ENCODE measurements around the gene GREB1L.

Gene GREB1L

DNA sequence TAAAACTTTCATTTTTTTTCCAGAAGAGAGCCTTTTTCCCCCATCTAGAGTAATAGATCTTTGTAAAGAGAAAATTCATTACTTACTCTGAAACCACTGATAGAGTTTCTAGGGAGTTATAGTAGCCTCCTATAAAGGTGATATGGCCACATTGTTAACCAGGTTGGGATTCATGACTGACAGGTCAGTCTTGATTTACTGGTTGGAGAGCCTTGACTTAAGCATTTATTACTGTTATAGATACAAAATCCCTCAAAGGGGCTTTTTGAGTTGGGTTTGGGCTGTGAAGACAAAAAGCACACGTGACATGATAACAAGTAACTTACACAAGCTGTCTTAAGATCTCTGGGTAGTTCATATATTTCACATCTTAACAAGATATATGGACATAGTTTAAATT lies 141.0 kb downstream of the GREB1L start:
- Mint-ChIP-seq H3K27ac (no peak overlapping the region), H3K9me3 (no peaks in the 10 kb centered on the region), H3K27me3 (no peaks in the 10 kb centered on the region), H3K4me1 (ENCODE audit: low read depth) (no peaks in the 10 kb centered on the region), H3K4me3 (no peak overlapping the region), H3K36me3 (ENCODE audit: low read depth) (no peaks in the 10 kb centered on the region)
- intact Hi-C loops (cut with micrococcal nuclease) = loop anchor here (10.0 kb wide), 1 partner anchor 58 kb away; no protein-coding TSS in a partner anchor

GRCh38 chr18:21386523-21387240 lies 144.7 kb downstream of the GREB1L start:
- Mint-ChIP-seq H3K9me3 (no peaks in the 10 kb centered on the region), H3K27ac (no peak overlapping the region), H3K4me1 (ENCODE audit: low read depth) (no peaks in the 10 kb centered on the region), H3K36me3 (ENCODE audit: low read depth) (no peaks in the 10 kb centered on the region), H3K27me3 (no peaks in the 10 kb centered on the region), H3K4me3 (no peak overlapping the region)
- intact Hi-C loops (cut with micrococcal nuclease) = loop anchor here (10.0 kb wide), 1 partner anchor 62 kb away; no protein-coding TSS in a partner anchor

- Mint-ChIP-seq H3K4me1 (ENCODE audit: low read depth) (no peaks in the 10 kb centered on the region), H3K27ac (no peak overlapping the region), H3K27me3 (no peaks in the 10 kb centered on the region), H3K4me3 (no peak overlapping the region), H3K9me3 (no peaks in the 10 kb centered on the region), H3K36me3 (ENCODE audit: low read depth) (no peaks in the 10 kb centered on the region)
- intact Hi-C loops (cut with micrococcal nuclease) = loop anchor here (10.0 kb wide), 1 partner anchor 63 kb away; no protein-coding TSS in a partner anchor
Measured at GRCh38 chr18:21387886-21388285, 145.9 kb downstream of the GREB1L start.

DNA sequence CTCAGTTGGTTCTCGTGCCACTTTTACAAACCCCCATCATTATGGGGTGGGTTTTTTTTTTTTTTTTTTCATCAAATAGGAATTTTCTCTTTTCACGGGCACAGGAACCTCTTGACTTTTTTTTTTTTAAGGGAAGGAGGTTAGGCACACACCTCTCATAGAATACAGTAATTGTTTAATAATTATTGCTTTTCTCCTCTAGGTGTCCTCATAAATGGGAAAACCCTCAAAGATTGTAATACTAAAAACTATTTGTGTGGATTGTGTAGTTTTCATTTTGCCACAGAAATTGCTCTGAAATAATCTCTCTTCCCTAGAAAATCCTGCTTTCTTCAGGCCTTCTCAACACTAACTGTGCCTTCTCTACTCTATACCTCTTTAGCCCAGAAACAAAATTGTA lies 147.3 kb downstream of the GREB1L start:
- intact Hi-C loops (cut with micrococcal nuclease) = loop anchor here (10.0 kb wide), 1 partner anchor 64 kb away; no protein-coding TSS in a partner anchor
- H3K9me3 Mint-ChIP-seq = no peaks in the 10 kb centered on the region
- no peak overlapping the region for H3K4me3 Mint-ChIP-seq
- H3K27ac Mint-ChIP-seq = no peak overlapping the region
- H3K27me3 Mint-ChIP-seq = no peaks in the 10 kb centered on the region
- no peaks in the 10 kb centered on the region for H3K4me1 Mint-ChIP-seq (ENCODE audit: low read depth)
- no peaks in the 10 kb centered on the region for H3K36me3 Mint-ChIP-seq (ENCODE audit: low read depth)

DNA sequence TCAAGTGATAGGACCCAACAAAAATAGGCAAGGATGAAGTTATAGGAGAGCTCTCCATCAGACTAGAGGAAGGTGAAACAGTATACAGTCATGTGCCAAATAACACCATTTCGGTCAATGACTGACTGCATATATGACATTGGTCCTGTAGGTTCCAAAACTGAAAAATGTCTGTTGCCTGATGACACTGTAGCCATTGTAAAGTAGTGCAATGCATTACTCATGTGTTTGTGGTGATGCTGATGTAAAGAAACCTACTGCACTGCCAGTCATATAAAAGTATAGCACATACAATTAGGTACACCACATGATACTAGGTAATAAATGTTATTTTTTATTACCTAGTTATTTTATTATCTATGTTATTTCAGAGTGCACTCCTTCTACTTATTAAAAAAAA lies 147.9 kb downstream of the GREB1L start:
- Mint-ChIP-seq H3K36me3 (ENCODE audit: low read depth) (no peaks in the 10 kb centered on the region), H3K27ac (no peak overlapping the region), H3K4me3 (no peak overlapping the region), H3K27me3 (no peaks in the 10 kb centered on the region), H3K9me3 (no peaks in the 10 kb centered on the region), H3K4me1 (ENCODE audit: low read depth) (no peaks in the 10 kb centered on the region)
- intact Hi-C loops (cut with micrococcal nuclease) = loop anchor here (10.0 kb wide), 1 partner anchor 65 kb away; no protein-coding TSS in a partner anchor

DNA sequence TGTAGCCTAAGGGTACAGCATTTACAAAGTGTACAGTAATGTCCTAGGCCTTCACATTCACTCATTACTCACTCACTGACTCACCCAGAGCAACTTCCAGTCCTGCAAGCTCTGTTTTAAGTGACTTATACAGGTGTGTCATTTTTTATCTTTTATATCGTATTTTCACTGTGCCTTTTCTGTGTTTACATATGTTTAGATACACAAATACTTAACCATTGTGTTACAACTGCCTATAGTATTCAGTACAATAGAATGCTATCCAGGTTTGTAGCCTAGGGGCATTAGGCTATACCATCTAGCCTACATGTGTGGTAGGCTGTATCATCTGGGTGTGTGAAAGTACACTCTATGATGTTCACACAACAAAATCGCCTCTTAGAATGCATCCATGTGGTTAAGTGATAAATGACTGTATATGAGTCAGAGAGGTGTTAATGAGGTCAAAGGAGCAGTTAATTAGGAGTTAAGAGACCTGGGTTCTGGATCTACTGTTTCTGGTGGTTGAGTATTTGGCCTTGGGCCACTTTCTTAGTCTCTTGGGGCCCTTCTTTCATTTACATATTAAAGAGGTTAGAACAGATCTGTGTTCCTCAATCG lies 149.1 kb downstream of the GREB1L start:
- H3K9me3 Mint-ChIP-seq = no peaks in the 10 kb centered on the region
- intact Hi-C loops (cut with micrococcal nuclease) = no loop called here
- no peaks in the 10 kb centered on the region for H3K27me3 Mint-ChIP-seq
- H3K4me3 Mint-ChIP-seq = no peak overlapping the region
- no peaks in the 10 kb centered on the region for H3K36me3 Mint-ChIP-seq (ENCODE audit: low read depth)
- H3K4me1 Mint-ChIP-seq (ENCODE audit: low read depth) = no peaks in the 10 kb centered on the region
- no peak overlapping the region for H3K27ac Mint-ChIP-seq

DNA sequence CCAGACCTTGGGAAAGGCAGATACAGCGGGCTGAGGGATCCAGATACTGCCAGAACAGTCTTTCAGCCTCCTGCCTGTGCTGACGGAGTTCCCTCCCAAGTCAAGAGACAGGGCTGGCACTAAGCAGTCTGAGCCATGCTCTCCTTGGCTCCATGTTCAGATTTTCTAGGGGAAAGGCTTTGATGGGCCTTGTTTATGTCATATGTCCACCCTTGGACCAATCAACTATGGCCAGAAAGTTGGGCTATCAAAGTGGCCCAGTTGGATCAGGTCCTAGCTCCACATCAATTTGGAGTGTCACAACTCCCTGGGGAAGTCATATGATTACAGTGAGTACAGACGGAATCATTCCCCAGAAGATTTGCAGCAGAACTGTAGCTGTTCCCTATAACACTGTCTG lies 152.0 kb downstream of the GREB1L start:
- Mint-ChIP-seq H3K4me3 (no peak overlapping the region), H3K36me3 (ENCODE audit: low read depth) (no peaks in the 10 kb centered on the region), H3K27ac (no peak overlapping the region), H3K4me1 (ENCODE audit: low read depth) (no peaks in the 10 kb centered on the region), H3K9me3 (no peaks in the 10 kb centered on the region), H3K27me3 (no peaks in the 10 kb centered on the region)
- intact Hi-C loops (cut with micrococcal nuclease) = no loop called here

- Mint-ChIP-seq H3K27me3 (no peaks in the 10 kb centered on the region), H3K4me1 (ENCODE audit: low read depth) (no peaks in the 10 kb centered on the region), H3K9me3 (no peaks in the 10 kb centered on the region), H3K36me3 (ENCODE audit: low read depth) (no peaks in the 10 kb centered on the region), H3K27ac (no peak overlapping the region), H3K4me3 (no peak overlapping the region)
- intact Hi-C loops (cut with micrococcal nuclease) = no loop called here
Measured at GRCh38 chr18:21398121-21398520, 156.1 kb downstream of the GREB1L start.

DNA sequence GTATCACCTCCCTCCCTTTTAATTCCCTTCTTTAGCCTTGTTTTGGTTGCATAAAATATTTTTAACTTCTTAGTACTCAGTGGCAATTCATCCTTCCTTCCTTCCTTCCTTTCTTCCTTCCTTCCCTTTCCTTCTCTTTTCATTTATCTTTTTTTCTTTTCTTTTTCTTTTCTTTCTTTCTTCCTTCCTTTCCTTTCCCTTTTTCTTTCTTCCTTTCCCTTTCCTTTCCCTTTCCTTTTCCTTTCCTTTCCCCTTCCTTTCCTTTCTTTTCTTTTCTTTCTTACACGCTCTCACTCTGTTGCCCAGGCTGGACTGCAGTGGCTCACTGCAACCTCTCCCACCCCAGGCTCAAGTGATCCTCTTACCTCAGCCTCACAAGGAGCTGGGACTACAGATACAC lies 160.2 kb downstream of the GREB1L start:
- Mint-ChIP-seq H3K4me3 (no peak overlapping the region), H3K4me1 (ENCODE audit: low read depth) (no peaks in the 10 kb centered on the region), H3K27me3 (no peaks in the 10 kb centered on the region), H3K36me3 (ENCODE audit: low read depth) (no peaks in the 10 kb centered on the region), H3K9me3 (no peaks in the 10 kb centered on the region), H3K27ac (no peak overlapping the region)
- intact Hi-C loops (cut with micrococcal nuclease) = no loop called here

DNA sequence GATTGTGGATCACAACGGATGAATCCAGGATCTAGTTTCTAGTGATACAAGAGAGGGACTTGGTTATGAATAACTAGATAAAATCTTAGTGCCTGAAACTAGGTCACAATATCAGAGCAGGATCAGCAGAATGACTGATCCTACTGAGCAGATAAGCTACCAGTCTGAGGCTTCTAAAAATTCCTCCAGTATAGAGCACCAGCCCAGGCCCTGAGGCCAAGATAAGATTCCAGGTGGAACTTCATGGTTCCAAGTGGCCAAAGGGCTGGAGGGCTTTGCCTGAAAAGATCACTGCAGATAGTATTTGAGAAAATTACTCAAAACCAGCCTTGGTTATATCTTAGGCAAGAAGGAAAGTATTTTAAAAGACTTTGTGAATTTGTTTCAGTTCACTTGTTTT lies 162.4 kb downstream of the GREB1L start:
- H3K36me3 Mint-ChIP-seq (ENCODE audit: low read depth) = no peaks in the 10 kb centered on the region
- no peaks in the 10 kb centered on the region for H3K27me3 Mint-ChIP-seq
- H3K9me3 Mint-ChIP-seq = no peaks in the 10 kb centered on the region
- H3K27ac Mint-ChIP-seq = no peak overlapping the region
- no peak overlapping the region for H3K4me3 Mint-ChIP-seq
- no peaks in the 10 kb centered on the region for H3K4me1 Mint-ChIP-seq (ENCODE audit: low read depth)
- intact Hi-C loops (cut with micrococcal nuclease) = no loop called here

DNA sequence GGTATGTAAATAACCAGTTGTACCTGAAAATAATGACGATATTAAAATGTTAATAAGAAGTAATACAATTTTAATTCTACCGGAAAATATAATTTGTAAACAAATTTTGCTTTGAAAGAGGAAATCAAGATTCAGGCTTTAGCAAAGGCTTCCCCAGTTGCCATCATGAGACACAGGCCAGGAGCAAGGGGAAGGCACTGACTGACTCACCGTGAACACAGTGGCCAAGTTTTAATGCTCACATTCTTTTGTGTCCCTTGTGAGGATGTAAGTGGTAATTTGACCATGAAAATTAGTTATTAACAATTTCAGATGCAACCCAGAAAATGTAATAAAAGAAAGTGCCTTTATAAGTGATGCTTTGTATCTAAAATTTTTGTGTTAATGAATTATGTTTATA lies 164.1 kb downstream of the GREB1L start:
- intact Hi-C loops (cut with micrococcal nuclease) = no loop called here
- H3K27ac Mint-ChIP-seq = no peak overlapping the region
- H3K36me3 Mint-ChIP-seq (ENCODE audit: low read depth) = no peaks in the 10 kb centered on the region
- H3K27me3 Mint-ChIP-seq = no peaks in the 10 kb centered on the region
- no peaks in the 10 kb centered on the region for H3K9me3 Mint-ChIP-seq
- H3K4me3 Mint-ChIP-seq = no peak overlapping the region
- H3K4me1 Mint-ChIP-seq (ENCODE audit: low read depth) = no peaks in the 10 kb centered on the region

GRCh38 chr18:21408681-21409080 lies 166.6 kb downstream of the GREB1L start:
- H3K4me3 Mint-ChIP-seq = no peak overlapping the region
- H3K27me3 Mint-ChIP-seq = no peaks in the 10 kb centered on the region
- H3K27ac Mint-ChIP-seq = no peak overlapping the region
- H3K9me3 Mint-ChIP-seq = no peaks in the 10 kb centered on the region
- H3K36me3 Mint-ChIP-seq (ENCODE audit: low read depth) = no peaks in the 10 kb centered on the region
- intact Hi-C loops (cut with micrococcal nuclease) = no loop called here
- H3K4me1 Mint-ChIP-seq (ENCODE audit: low read depth) = no peaks in the 10 kb centered on the region

DNA sequence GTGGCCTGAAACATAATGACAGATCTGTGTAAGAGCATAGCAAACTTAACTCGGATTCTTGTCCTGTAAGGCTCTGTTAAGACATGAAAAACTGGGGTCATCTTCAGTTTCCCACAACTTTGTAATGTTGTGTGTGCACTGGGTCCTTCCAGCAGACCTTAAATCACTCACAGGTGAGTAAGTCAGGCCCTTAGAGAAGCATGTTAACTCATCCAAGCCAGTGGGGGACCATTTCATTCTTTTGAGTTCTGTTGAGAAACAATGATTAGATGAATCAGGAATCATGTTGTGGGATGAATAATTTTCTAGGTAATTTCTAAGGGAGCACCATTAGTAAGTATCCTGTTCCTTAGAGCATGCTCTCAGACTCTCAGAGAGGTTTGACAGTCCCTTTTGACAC lies 191.4 kb downstream of the GREB1L start:
- no peaks in the 10 kb centered on the region for H3K36me3 Mint-ChIP-seq (ENCODE audit: low read depth)
- H3K4me3 Mint-ChIP-seq = no peak overlapping the region
- H3K4me1 Mint-ChIP-seq (ENCODE audit: low read depth) = no peaks in the 10 kb centered on the region
- intact Hi-C loops (cut with micrococcal nuclease) = no loop called here
- no peaks in the 10 kb centered on the region for H3K9me3 Mint-ChIP-seq
- H3K27me3 Mint-ChIP-seq = no peaks in the 10 kb centered on the region
- H3K27ac Mint-ChIP-seq = no peak overlapping the region

DNA sequence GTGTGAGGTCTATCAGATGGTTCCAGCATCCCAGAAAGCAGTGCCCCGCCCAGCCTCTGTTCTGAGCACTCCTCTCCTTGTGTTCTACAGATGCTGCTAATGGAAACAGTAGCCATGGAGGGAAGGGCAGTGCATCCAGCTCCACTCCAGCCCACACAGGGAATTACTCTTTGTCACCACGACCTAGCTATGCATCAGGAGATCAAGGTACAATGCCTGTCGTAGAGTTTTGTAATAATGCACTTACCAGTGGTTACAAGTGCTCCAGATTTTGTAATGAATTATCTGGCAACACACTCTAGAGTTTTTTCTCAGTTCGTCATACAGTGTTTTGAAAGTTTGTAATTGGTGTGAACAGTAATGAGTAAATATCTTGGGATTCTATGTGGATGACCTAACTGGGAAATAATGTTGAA lies 197.4 kb downstream of the GREB1L start:
- Mint-ChIP-seq H3K4me1 (ENCODE audit: low read depth) (no peaks in the 10 kb centered on the region), H3K27ac (no peak overlapping the region), H3K4me3 (no peak overlapping the region), H3K36me3 (ENCODE audit: low read depth) (no peaks in the 10 kb centered on the region), H3K27me3 (peaks cover 10% of the 10 kb centered on the region), H3K9me3 (no peaks in the 10 kb centered on the region)
- intact Hi-C loops (cut with micrococcal nuclease) = no loop called here

DNA sequence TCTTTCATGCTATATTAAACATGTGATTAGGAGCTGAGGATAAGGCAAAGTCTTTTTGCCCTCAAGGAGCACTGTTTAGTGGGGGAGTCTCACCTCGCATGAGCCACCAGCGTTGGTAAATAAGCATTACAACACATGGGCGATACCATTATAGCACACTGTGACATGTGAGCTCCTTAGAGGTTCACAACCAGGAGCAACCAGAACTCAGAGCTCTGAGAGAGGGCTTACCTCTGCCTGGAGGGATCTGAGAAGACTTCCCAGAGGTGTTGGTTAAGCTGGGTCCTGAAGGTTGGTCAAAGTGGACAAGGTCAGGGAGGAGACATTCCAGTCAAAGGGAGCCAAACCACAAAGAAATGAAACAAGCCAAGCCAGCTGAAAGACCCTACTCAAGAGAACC lies 199.6 kb downstream of the GREB1L start:
- no peaks in the 10 kb centered on the region for H3K36me3 Mint-ChIP-seq (ENCODE audit: low read depth)
- H3K9me3 Mint-ChIP-seq = no peaks in the 10 kb centered on the region
- peaks cover 10% of the 10 kb centered on the region for H3K27me3 Mint-ChIP-seq
- no peaks in the 10 kb centered on the region for H3K4me1 Mint-ChIP-seq (ENCODE audit: low read depth)
- H3K27ac Mint-ChIP-seq = no peak overlapping the region
- no peak overlapping the region for H3K4me3 Mint-ChIP-seq
- intact Hi-C loops (cut with micrococcal nuclease) = no loop called here
